Adrenal gland (tissue), 19 donors: ENCODE results near the gene KIF22. TPM values are rescaled to one million over a fixed set of nuclear protein-coding genes. Genes with fewer than 3 reads are reported as not detected.

ENCODE experiments used
- DNase-seq, 7 donors: peaks; one replicate each; pipeline ENCODE4 v3.0.0-alpha.2; 2019 to 2020
- H3K27ac ChIP-seq, 5 donors: fragments of 200-600 bp; sonication (generic) in 4 of 5; 1 replicate in 3 of 5; 2 replicates in 2 of 5; pipeline versions ENCODE4 v1.5.1 to v1.8.0; 2016 to 2020; ENCODE audit warnings: mild to moderate bottlenecking in 1 of 5
- H3K27me3 ChIP-seq: fragments of 200-600 bp; 2 replicates; pipeline ENCODE4 v1.8.0; 2021
- H3K36me3 ChIP-seq, 2 donors: fragments of 200-600 bp; replicated peaks in 1 of 2; 1 replicate in 1 of 2; 2 replicates in 1 of 2; pipeline versions ENCODE4 v1.5.1 to v1.8.0; 2018 to 2022
- H3K4me1 ChIP-seq, 2 donors: fragments of 200-600 bp; replicated peaks in 1 of 2; 1 replicate in 1 of 2; 2 replicates in 1 of 2; pipeline versions ENCODE4 v1.5.1 to v1.8.0; 2018 to 2021
- H3K4me3 ChIP-seq, 4 donors: fragments of 200-600 bp; sonication (generic) in 3 of 4; one replicate each; pipeline ENCODE4 v1.5.1; 2016 to 2018
- H3K9me3 ChIP-seq, 3 donors: fragments of 200-600 bp; sonication (generic) in 1 of 3; replicated peaks in 1 of 3; 1 replicate in 2 of 3; 2 replicates in 1 of 3; pipeline versions ENCODE4 v1.5.1 to v1.8.0; 2016 to 2021
- CTCF ChIP-seq, 6 experiments: fragments of 450-650 bp in 4 of 6; fragments of 200-600 bp in 2 of 6; sonication (generic) in 1 of 6; IDR thresholded peaks; 1 replicate in 5 of 6; 2 replicates in 1 of 6; pipeline versions ENCODE4 v1.5.1 to v1.8.0; 2016 to 2021; ENCODE audit warnings: antibody characterized with exemption in 6 of 6, mild to moderate bottlenecking in 2 of 6, moderate library complexity in 1 of 6
- POLR2A ChIP-seq, 2 donors: fragments of 450-650 bp; IDR thresholded peaks; one replicate each; pipeline ENCODE4 v1.6.1; 2017; ENCODE audit warnings: antibody characterized with exemption in 2 of 2, mild to moderate bottlenecking in 2 of 2, moderate library complexity in 1 of 2
- WGBS, 4 donors: extraction: QIAGEN DNeasy Blood & Tissue Kit in 2 of 4; methylation state at CpG; one replicate each; pipeline versions ENCODE4 v1.1.5 to v1.1.7; 2013 to 2017; 5-methylcytosine and 5-hydroxymethylcytosine counted together
- intact Hi-C, 2 donors: fragments of 100-400 bp; cut with DNase I; formaldehyde crosslinking; loops; one replicate each; pipeline versions ENCODE4 v1.14.1 to v1.15.0; 2022 to 2023
- long read RNA-seq, 10 donors: library from polyadenylated mRNA in 3 of 10; unstranded in 2 of 10; stranded (forward) in 1 of 10; transcript quantifications; one replicate each; pipeline ENCODE4 v2.0.0 and lab custom pipeline, GENCODE V29; 2021 to 2026
- polyA plus RNA-seq, 3 donors: library from polyadenylated mRNA; stranded (reverse); fragments of 200-250 nt in 2 of 3; fragments of 350-450 nt in 1 of 3; fragmentation: Illumina TruSeq in 1 of 3; extraction: RNeasy Lipid Tissue Mini Kit (QIAGEN cat#74804) in 1 of 3; gene quantifications; one replicate each; pipeline ENCODE4 v1.2.3, GENCODE V29; 2013 to 2014
- total RNA-seq, 9 donors: library from RNA; depleted of rRNA in 4 of 9; stranded (reverse); fragments of >200 nt in 4 of 9; fragments of 120-200 nt in 1 of 9; fragmentation: NEBNext Ultra II Directional in 1 of 9; extraction: Animal tissue kit (Norgen Biotek cat#: 25700) in 1 of 9; gene quantifications; one replicate each; pipeline versions ENCODE4 v1.1.0 to v1.2.4, GENCODE V29; 2013 to 2023
- donor health status: healthy with polysubstance abuse.
- donor health status: Bipolar disorder and iron deficiency.
- donor health status: DM: yes; HTN: yes; CAD: no.
- donor health status: DM: no; HTN: no; CAD: no.
- donor health status: DM: no; HTN: no; CAD: no.
- donor health status: DM: yes; HTN: yes; CAD: no.

The KIF22 gene
- total RNA-seq (10 to 100 TPM in 8 of 9 donors, 1 to 10 TPM in 1; 8.8 to 33.6 (median 16.7) TPM), polyA plus RNA-seq (100 to 1,000 TPM in 2 of 3 donors, 1 to 10 TPM in 1; 9.1 to 127 (median 112) TPM)
- long read RNA-seq, donor 1, partial matches to known transcripts, result 7 of 11 reads
- long read RNA-seq, donor 1, other reads (novel, unspliced or antisense), result 0 of 11 reads
- long read RNA-seq, donor 2, partial matches to known transcripts, result 10 of 14 reads
- long read RNA-seq, donor 2, other reads (novel, unspliced or antisense), result 0 of 14 reads
- long read RNA-seq, donor 3, partial matches to known transcripts, result 5 of 6 reads
- long read RNA-seq, donor 3, other reads (novel, unspliced or antisense), result 0 of 6 reads
- long read RNA-seq, donor 4, transcript KIF22-201 (14 exons, 2,113 nt), result major isoform, 10 of 45 reads
- long read RNA-seq, donor 4, partial matches to known transcripts, result 31 of 45 reads
- long read RNA-seq, donor 4, other reads (novel, unspliced or antisense), result 4 of 45 reads
- long read RNA-seq, donor 5, transcript KIF22-201 (14 exons, 2,113 nt), result major isoform, 21 of 70 reads
- long read RNA-seq, donor 5, partial matches to known transcripts, result 39 of 70 reads
- long read RNA-seq, donor 5, other reads (novel, unspliced or antisense), result 10 of 70 reads
- long read RNA-seq, donor 6, transcript KIF22-201 (14 exons, 2,113 nt), result major isoform, 6 of 51 reads
- long read RNA-seq, donor 6, partial matches to known transcripts, result 41 of 51 reads
- long read RNA-seq, donor 6, other reads (novel, unspliced or antisense), result 4 of 51 reads
- long read RNA-seq, donor 7, partial matches to known transcripts, result 8 of 9 reads
- long read RNA-seq, donor 7, other reads (novel, unspliced or antisense), result 0 of 9 reads
- long read RNA-seq, donor 8, transcript KIF22-201 (14 exons, 2,113 nt), result major isoform, 9 of 22 reads
- long read RNA-seq, donor 8, partial matches to known transcripts, result 13 of 22 reads
- long read RNA-seq, donor 8, other reads (novel, unspliced or antisense), result 0 of 22 reads
- long read RNA-seq, donor 9, partial matches to known transcripts, result 11 of 14 reads
- long read RNA-seq, donor 9, other reads (novel, unspliced or antisense), result 0 of 14 reads
- long read RNA-seq, donor 10, partial matches to known transcripts, result 7 of 10 reads
- long read RNA-seq, donor 10, other reads (novel, unspliced or antisense), result 0 of 10 reads

GRCh38 chr16:29790183-29790948 lies at the start of gene KIF22:
KIF22 (plus strand) TSS chr16:29790751; CDS start chr16:29790760, 9 bp downstream.
- no peaks in the 10 kb centered on the region for H3K27me3 ChIP-seq
- TF ChIP-seq CTCF (IDR thresholded peaks at IDR 0.05) (peak; percentile 52 to 81 (median 72)), POLR2A (IDR thresholded peaks at IDR 0.05) (peak; percentile 57 to 87)
- peak within 1 kb of the TSS; percentile 44 to 71 (median 64) for H3K4me3 ChIP-seq
- H3K4me1 ChIP-seq, result peaks cover 16% of the 10 kb centered on the region in 2 donors
- 0 to 1% (median 0%) methylated on average over 4 to 67 of the region's 67 CpGs for WGBS, 4 donors
- DNase-seq, result peak; percentile 99 to 100 (median 99)
- peak within 1 kb of the TSS; percentile 58 to 92 (median 84) for H3K27ac ChIP-seq
- no peaks in the 10 kb centered on the region for H3K9me3 ChIP-seq
- H3K36me3 ChIP-seq, result no peaks in the 10 kb centered on the region
- intact Hi-C loops, result no loop called here

- intact Hi-C loops, result no loop called here
- Histone ChIP-seq H3K4me3 (no peak overlapping the region), H3K9me3 (no peaks in the 10 kb centered on the region), H3K27me3 (no peaks in the 10 kb centered on the region), H3K36me3 (no peaks in the 10 kb centered on the region), H3K4me1 (no peaks in the 10 kb centered on the region), H3K27ac (no peak overlapping the region)
- no peak for TF ChIP-seq POLR2A (IDR thresholded peaks at IDR 0.05)
- no peak for TF ChIP-seq CTCF (IDR thresholded peaks at IDR 0.05)
- DNase-seq, result no peak
- WGBS, 4 donors, result 82 to 89% (median 82%) methylated on average over 6 to 7 of the region's 7 CpGs
Measured at GRCh38 chr16:29742683-29743275, 47.8 kb upstream of the KIF22 start.

- TF ChIP-seq POLR2A (IDR thresholded peaks at IDR 0.05), result no peak
- TF ChIP-seq CTCF (IDR thresholded peaks at IDR 0.05), result no peak
- Histone ChIP-seq H3K36me3 (no peaks in the 10 kb centered on the region), H3K9me3 (no peaks in the 10 kb centered on the region), H3K27me3 (no peaks in the 10 kb centered on the region), H3K4me1 (no peaks in the 10 kb centered on the region), H3K4me3 (no peak overlapping the region), H3K27ac (no peak overlapping the region)
- DNase-seq, result no peak
- intact Hi-C loops, result no loop called here
- 72 to 100% (median 88%) methylated on average over 1 to 5 of the region's 5 CpGs for WGBS, 4 donors
Measured at GRCh38 chr16:29743475-29743826, 47.1 kb upstream of the KIF22 start.
